Thoracic aorta (tissue), 2 donors: ENCODE results near the gene TAPT1. TPM values are rescaled to one million over a fixed set of nuclear protein-coding genes. Genes with fewer than 3 reads are reported as not detected.

Experiments used
- ATAC-seq: fragments of 150-250 bp; one replicate; pipeline ENCODE4 v1.8.0; 2017; ENCODE audit warnings: low read depth; ENCODE audit not compliant: insufficient number of reproducible peaks, low FRiP score
- DNase-seq: peaks from one replicate; pipeline ENCODE4 v3.0.0-alpha.2; 2020; ENCODE audit warnings: low spot score
- H3K27ac ChIP-seq, 2 donors: fragments of 200-600 bp; sonication (generic); 1 replicate in 1 of 2; 2 replicates in 1 of 2; pipeline ENCODE4 v1.5.1; 2016; ENCODE audit warnings: mild to moderate bottlenecking in 2 of 2, moderate library complexity in 2 of 2
- H3K27me3 ChIP-seq: fragments of 200-600 bp; sonication (generic); replicated peaks from 2 replicates; pipeline ENCODE4 v1.6.0; 2016; ENCODE audit warnings: mild to moderate bottlenecking; ENCODE audit not compliant: insufficient read depth
- H3K36me3 ChIP-seq: fragments of 200-600 bp; sonication (generic); one replicate; pipeline ENCODE4 v1.5.1; 2016
- H3K4me1 ChIP-seq, 2 donors: fragments of 200-600 bp; sonication (generic); 1 replicate in 1 of 2; 2 replicates in 1 of 2; pipeline versions ENCODE4 v1.5.1 to v1.6.0; 2016; ENCODE audit warnings: low read depth in 2 of 2, mild to moderate bottlenecking in 1 of 2; ENCODE audit not compliant: control insufficient read depth in 1 of 2
- H3K4me3 ChIP-seq: fragments of 200-600 bp; sonication (generic); 2 replicates; pipeline ENCODE4 v1.5.1; 2016; ENCODE audit warnings: mild to moderate bottlenecking
- H3K9me3 ChIP-seq: fragments of 200-600 bp; sonication (generic); 2 replicates; pipeline ENCODE4 v1.5.1; 2016
- CTCF ChIP-seq: fragments of 200-600 bp; sonication (generic); IDR thresholded peaks from one replicate; pipeline ENCODE4 v1.5.1; 2019; ENCODE audit warnings: antibody characterized with exemption
- total RNA-seq, 2 donors: library from RNA; depleted of rRNA; stranded (reverse); fragments of >200 nt; gene quantifications; one replicate each; pipeline versions ENCODE4 v1.1.0 to v1.2.3, GENCODE V29; 2016

The TAPT1 gene
- total RNA-seq, 2 donors from 2014 or later = 34.4 to 36.0 TPM

GRCh38 chr4:16116019-16116418 is 110.3 kb downstream of the TAPT1 start:
- Histone ChIP-seq H3K9me3 (no peaks in the 10 kb centered on the region), H3K4me1 (peaks cover 7 to 19% of the 10 kb centered on the region in 2 donors)

GRCh38 chr4:16114546-16114945 is 111.7 kb downstream of the TAPT1 start:
- no peak for TF ChIP-seq CTCF
- Histone ChIP-seq H3K9me3 (no peaks in the 10 kb centered on the region), H3K4me1 (peaks cover 7 to 19% of the 10 kb centered on the region in 2 donors), H3K27me3 (no peaks in the 10 kb centered on the region), H3K36me3 (no peaks in the 10 kb centered on the region), H3K27ac (no peak overlapping the region), H3K4me3 (no peak overlapping the region)
- no peak for DNase-seq
- no peak for ATAC-seq

More at GRCh38 chr4:16116019-16116418, 110.3 kb downstream of the TAPT1 start:
- Histone ChIP-seq H3K36me3 (no peaks in the 10 kb centered on the region), H3K27ac (no peak overlapping the region), H3K27me3 (no peaks in the 10 kb centered on the region), H3K4me3 (no peak overlapping the region)
- TF ChIP-seq CTCF = no peak
- no peak for DNase-seq
- no peak for ATAC-seq

GRCh38 chr4:16113741-16114140 is 112.5 kb downstream of the TAPT1 start:
- Histone ChIP-seq H3K4me1 (peaks cover 7 to 17% of the 10 kb centered on the region in 2 donors), H3K4me3 (no peak overlapping the region), H3K27me3 (no peaks in the 10 kb centered on the region), H3K36me3 (no peaks in the 10 kb centered on the region), H3K27ac (no peak overlapping the region), H3K9me3 (no peaks in the 10 kb centered on the region)
- no peak for TF ChIP-seq CTCF
- DNase-seq = no peak
- no peak for ATAC-seq

GRCh38 chr4:16111533-16111932 is 114.7 kb downstream of the TAPT1 start:
- ATAC-seq (no peak), DNase-seq (no peak)
- Histone ChIP-seq H3K4me1 (no peaks in the 10 kb centered on the region), H3K27ac (no peak overlapping the region), H3K4me3 (no peak overlapping the region), H3K36me3 (no peaks in the 10 kb centered on the region), H3K9me3 (no peaks in the 10 kb centered on the region), H3K27me3 (no peaks in the 10 kb centered on the region)
- TF ChIP-seq CTCF = no peak

GRCh38 chr4:16110661-16111290 is 115.5 kb downstream of the TAPT1 start:
- TF ChIP-seq CTCF = no peak
- Histone ChIP-seq H3K4me3 (no peak overlapping the region), H3K27me3 (no peaks in the 10 kb centered on the region), H3K36me3 (no peaks in the 10 kb centered on the region), H3K27ac (no peak overlapping the region), H3K9me3 (no peaks in the 10 kb centered on the region), H3K4me1 (no peaks in the 10 kb centered on the region)
- no peak for DNase-seq
- ATAC-seq = no peak

Other genes with a start within 250 kb of the TAPT1 start
- gene PROM1, start 142.4 kb downstream of the TAPT1 start, total RNA-seq = 1 to 10 TPM; 3.2 to 7.1 TPM